Pancreas (tissue), 10 donors: ENCODE data around the gene TANGO2. TPM values are rescaled to one million over a fixed set of nuclear protein-coding genes. Genes with fewer than 3 reads are reported as not detected.

Source experiments
- ATAC-seq, 4 donors: fragments of 200-7000 bp; cut with Tn5 transposase; one replicate each; pipeline versions ENCODE4 v1.8.0 to v1.9.1; 2020; ENCODE audit warnings: mild to moderate bottlenecking in 4 of 4, moderate library complexity in 4 of 4
- DNase-seq, 6 donors: peaks; one replicate each; pipeline ENCODE4 v3.0.0-alpha.2; 2020
- FAIRE-seq: peaks from 2 replicates; lab custom pipeline; 2012; peaks lifted over from hg19 to GRCh38; lab: Jason Lieb, UNC
- H3K27ac ChIP-seq, 4 donors: fragments of 200-600 bp; sonication (generic); 1 replicate in 3 of 4; 2 replicates in 1 of 4; pipeline versions ENCODE4 v1.5.0 to v1.8.0; 2020
- H3K27me3 ChIP-seq, 4 donors: fragments of 200-600 bp; one replicate each; pipeline ENCODE4 v1.8.0; 2021
- H3K36me3 ChIP-seq, 3 donors: fragments of 200-600 bp; sonication (generic) in 1 of 3; one replicate each; pipeline versions ENCODE4 v1.5.0 to v1.8.0; 2020 to 2021
- H3K4me1 ChIP-seq, 3 donors: fragments of 200-600 bp; one replicate each; pipeline ENCODE4 v1.8.0; 2021
- H3K4me3 ChIP-seq, 4 donors: fragments of 200-600 bp; sonication (generic) in 2 of 4; one replicate each; pipeline versions ENCODE4 v1.5.0 to v1.8.0; 2020 to 2021
- H3K9me3 ChIP-seq, 4 donors: fragments of 200-600 bp; one replicate each; pipeline ENCODE4 v1.8.0; 2021
- CTCF ChIP-seq, 4 donors: fragments of 200-600 bp; sonication (generic) in 3 of 4; IDR thresholded peaks; one replicate each; pipeline versions ENCODE4 v1.5.0 to v1.8.0; 2021; ENCODE audit warnings: antibody characterized with exemption in 4 of 4
- WGBS, 2 donors: extraction: QIAGEN DNeasy Blood & Tissue Kit; methylation state at CpG; one replicate each; pipeline ENCODE4 v1.1.7; 2013; 5-methylcytosine and 5-hydroxymethylcytosine counted together
- intact Hi-C, 3 donors: fragments of 100-400 bp; cut with DNase I; formaldehyde crosslinking; loops; one replicate each; pipeline versions ENCODE4 v1.11.1 to v1.14.2; 2022
- polyA plus RNA-seq, 2 donors: library from polyadenylated mRNA; stranded (reverse); fragments of 200-250 nt; gene quantifications; one replicate each; pipeline ENCODE4 v1.2.3, GENCODE V29; 2013
- total RNA-seq, 6 donors: library from RNA; stranded (reverse); fragmentation: NEBNext Ultra II Directional in 4 of 6; extraction: Animal tissue kit (Norgen Biotek cat#: 25700) in 4 of 6; gene quantifications; one replicate each; pipeline versions ENCODE4 v1.2.1 to v1.2.4, GENCODE V29; 2021 to 2023
- donor health status: healthy with polysubstance abuse.
- donor health status: DM: no; HTN: no; CAD: no; lungs with moderate emphysema.
- donor health status: DM: no; HTN: no; CAD: no.
- donor health status: control.
- donor health status: control.
- donor health status: Bipolar disorder and iron deficiency.
- donor health status: DM: yes; HTN: yes; CAD: no.
- donor health status: DM: no; HTN: no; CAD: no.
- donor health status: DM: no; HTN: no; CAD: no.
- donor health status: DM: yes; HTN: yes; CAD: no.

The TANGO2 gene
- total and polyA plus RNA-seq, 8 donors = 4.0 to 20.4 (median 11.5) TPM

GRCh38 chr22:20080445-20080775 lies 59.5 kb downstream of the TANGO2 start:
- intact Hi-C loops = no loop called here
- H3K4me3 ChIP-seq = peak overlapping the region; percentile 62 to 86 (median 72)
- no peaks in the 10 kb centered on the region for H3K27me3 ChIP-seq
- WGBS, 2 donors = 1% methylated on average over 21 to 34 of the region's 34 CpGs
- ATAC-seq = peak; percentile 38 to 59 (median 44)
- peaks cover 16 to 31% (median 18%) of the 10 kb centered on the region in 3 donors for H3K4me1 ChIP-seq
- DNase-seq = peak; percentile 43 to 81 (median 63)
- FAIRE-seq = no peak
- TF ChIP-seq CTCF (IDR thresholded peaks at IDR 0.05) = no peak
- H3K27ac ChIP-seq = peak overlapping the region; percentile 77 to 83 (median 80)
- H3K36me3 ChIP-seq = no peaks in the 10 kb centered on the region
- H3K9me3 ChIP-seq = no peaks in the 10 kb centered on the region

GRCh38 chr22:20080776-20081654 lies 60.1 kb downstream of the TANGO2 start:
- peak in 5 of 6 donors; percentile 42 to 78 (median 48) for DNase-seq
- intact Hi-C loops = no loop called here
- no peaks in the 10 kb centered on the region for H3K9me3 ChIP-seq
- TF ChIP-seq CTCF (IDR thresholded peaks at IDR 0.05) = no peak
- peak in 3 of 4 donors; percentile 8 to 15 (median 12) for ATAC-seq
- peaks cover 0 to 4% (median 2%) of the 10 kb centered on the region in 3 donors for H3K36me3 ChIP-seq
- peak overlapping the region; percentile 62 to 86 (median 72) for H3K4me3 ChIP-seq
- H3K27ac ChIP-seq = peak overlapping the region; percentile 77 to 83 (median 80)
- no peak for FAIRE-seq
- no peaks in the 10 kb centered on the region for H3K27me3 ChIP-seq
- peaks cover 16 to 31% (median 18%) of the 10 kb centered on the region in 3 donors for H3K4me1 ChIP-seq
- 6 to 9% methylated on average over 27 of the region's 27 CpGs for WGBS, 2 donors

GRCh38 chr22:20083157-20083890 lies 62.4 kb downstream of the TANGO2 start:
- H3K27me3 ChIP-seq = no peaks in the 10 kb centered on the region
- WGBS, 2 donors = 87 to 88% methylated on average over 10 of the region's 10 CpGs
- H3K9me3 ChIP-seq = no peaks in the 10 kb centered on the region
- no peak for FAIRE-seq
- no peak for ATAC-seq
- DNase-seq = no peak
- no peak overlapping the region for H3K27ac ChIP-seq
- H3K4me3 ChIP-seq = no peak overlapping the region
- H3K4me1 ChIP-seq = peaks cover 16 to 31% (median 18%) of the 10 kb centered on the region in 3 donors
- no peak for TF ChIP-seq CTCF (IDR thresholded peaks at IDR 0.05)
- intact Hi-C loops = no loop called here
- peaks cover 4 to 25% (median 13%) of the 10 kb centered on the region in 3 donors for H3K36me3 ChIP-seq

- ATAC-seq (no peak), DNase-seq (no peak), FAIRE-seq (no peak)
- no peaks in the 10 kb centered on the region for H3K27me3 ChIP-seq
- no peak overlapping the region for H3K4me3 ChIP-seq
- WGBS, 2 donors = 68 to 75% methylated on average over 10 of the region's 10 CpGs
- H3K9me3 ChIP-seq = no peaks in the 10 kb centered on the region
- peaks cover 16 to 31% (median 18%) of the 10 kb centered on the region in 3 donors for H3K4me1 ChIP-seq
- H3K27ac ChIP-seq = no peak overlapping the region
- H3K36me3 ChIP-seq = peaks cover 4 to 32% (median 14%) of the 10 kb centered on the region in 3 donors
- intact Hi-C loops = no loop called here
- TF ChIP-seq CTCF (IDR thresholded peaks at IDR 0.05) = no peak
Observed at GRCh38 chr22:20083891-20084546, 63.1 kb downstream of the TANGO2 start.
